Stimulated activated CD4-positive, alpha-beta T cell treated with anti-CD3 and anti-CD28 coated beads, Interleukin-4, amount 100 ng/mL, for 4 hours (primary cell): Measurements from ENCODE around the gene SELENON.
"Not testable (repeated sequence)": the region's sequence is repeated elsewhere in the genome, so short reads cannot be mapped to it uniquely, and the experiment has no call there.

Experiments
- DNase-seq, 2 experiments: peaks; one replicate each; pipeline ENCODE4 v3.0.0-alpha.2; 2020

SELENON gene

GRCh38 chr1:25832336-25833037 lies 32.5 kb downstream of the SELENON start:
- DNase-seq: no peak

GRCh38 chr1:25833158-25833557 lies 33.2 kb downstream of the SELENON start:
- DNase-seq: no peak

DNA sequence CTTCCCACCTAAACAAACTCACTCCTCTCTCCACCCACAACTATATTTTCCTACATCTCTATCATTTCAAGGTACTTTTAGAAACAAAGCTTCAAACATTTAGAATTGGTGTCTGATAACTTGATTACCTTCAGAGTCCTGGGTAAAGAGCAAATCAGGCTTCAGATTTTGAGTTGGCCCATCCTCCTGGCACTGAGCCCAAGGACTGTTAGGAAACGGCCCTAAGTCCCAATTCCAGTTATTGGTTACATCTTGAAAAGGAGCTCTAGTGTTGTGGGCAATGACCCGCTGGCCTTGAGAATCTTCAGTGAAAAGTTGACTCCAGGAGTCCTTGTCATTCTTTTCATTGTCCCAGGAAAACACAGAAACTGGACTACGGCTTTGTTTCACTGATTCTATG lies 34.9 kb downstream of the SELENON start:
- no peak for DNase-seq

GRCh38 chr1:25836695-25837094 lies 36.7 kb downstream of the SELENON start:
- no peak for DNase-seq

DNA sequence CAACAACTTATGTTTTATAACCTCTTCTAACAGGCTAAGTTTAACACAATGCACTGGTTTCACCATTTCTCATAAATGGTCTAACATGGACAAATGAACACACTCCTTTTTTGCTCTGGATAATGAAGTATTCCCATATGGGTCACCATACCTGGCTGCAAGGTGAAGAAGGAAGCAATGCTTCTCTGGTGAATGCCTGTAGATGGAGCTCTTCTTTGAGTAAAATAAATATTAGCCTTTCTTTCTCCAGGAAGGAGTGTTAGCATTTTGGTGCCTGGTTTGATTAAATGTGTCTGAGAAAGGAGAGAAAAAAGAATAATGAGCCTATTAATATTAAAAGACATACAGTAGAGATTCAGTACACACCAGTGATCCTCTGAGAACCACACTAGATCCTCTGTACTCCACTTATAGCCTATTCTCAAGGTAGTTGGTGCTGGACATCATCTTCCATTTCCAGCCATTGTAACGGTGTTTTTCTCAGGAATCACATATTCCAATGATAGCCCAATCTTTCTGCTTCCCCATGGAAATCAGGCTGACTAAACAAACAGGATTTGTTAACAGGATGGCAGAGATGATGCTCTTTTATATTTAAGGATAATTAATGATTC lies 37.4 kb downstream of the SELENON start:
- DNase-seq: no peak

DNA sequence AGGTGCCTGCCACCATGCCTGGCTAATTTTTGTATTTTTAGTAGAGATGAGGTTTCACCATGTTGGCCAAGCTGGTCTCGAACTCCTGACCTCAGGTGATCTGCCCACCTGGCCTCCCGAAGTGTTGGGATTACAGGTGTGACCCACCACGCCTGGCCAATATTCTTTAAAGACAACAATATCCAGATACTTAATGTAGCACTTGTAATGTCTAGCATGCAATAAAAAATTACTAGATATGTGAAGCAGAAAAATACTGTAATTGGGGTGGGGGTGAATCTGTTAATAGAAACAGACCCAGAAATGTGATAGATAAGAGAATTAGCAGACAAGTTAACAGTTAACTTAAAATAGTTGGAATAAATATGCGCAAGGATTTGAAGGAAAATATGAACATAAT lies 39.8 kb downstream of the SELENON start:
- not testable (repeated sequence) for DNase-seq

GRCh38 chr1:25843483-25843882 lies 43.5 kb downstream of the SELENON start:
- no peak for DNase-seq

DNA sequence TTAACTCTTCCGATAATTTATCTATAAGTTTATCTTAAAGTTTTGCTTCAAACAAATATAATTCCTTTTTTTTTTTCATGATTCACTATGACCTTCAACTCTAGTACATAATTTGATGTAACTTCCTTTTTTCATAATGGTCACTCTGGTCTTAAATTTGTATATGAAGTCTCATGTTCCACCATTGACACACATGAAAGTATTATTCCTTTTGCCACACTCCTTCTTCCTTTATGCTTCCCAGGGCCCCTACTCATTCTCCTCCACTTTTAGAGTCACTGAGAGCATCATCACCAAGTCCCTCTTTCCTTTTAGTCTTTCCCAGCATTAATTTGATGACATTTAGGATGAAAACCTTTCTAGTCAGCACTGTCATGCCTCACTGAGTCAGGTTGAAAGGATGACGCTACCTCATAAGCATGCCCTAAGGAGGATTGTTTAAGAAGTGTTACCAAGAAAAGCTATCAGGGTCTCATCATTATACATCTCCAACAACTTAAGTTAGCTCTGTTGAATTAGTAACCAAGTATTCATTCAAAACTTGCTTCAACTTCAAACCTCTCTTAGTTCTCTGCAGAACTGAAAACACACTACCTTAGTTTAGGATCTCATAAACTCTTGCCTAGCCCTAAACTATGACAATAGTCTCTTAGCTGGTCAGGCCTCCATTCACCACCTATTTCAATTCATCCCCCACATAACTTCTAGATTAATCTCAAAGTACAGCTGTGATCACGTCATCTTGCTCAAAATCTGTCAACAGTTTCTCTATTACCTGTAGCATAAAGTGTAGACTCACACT lies 44.7 kb downstream of the SELENON start:
- DNase-seq: no peak

- no peak for DNase-seq
These were observed 45.7 kb downstream of the SELENON start for GRCh38 chr1:25845664-25846063.

DNA sequence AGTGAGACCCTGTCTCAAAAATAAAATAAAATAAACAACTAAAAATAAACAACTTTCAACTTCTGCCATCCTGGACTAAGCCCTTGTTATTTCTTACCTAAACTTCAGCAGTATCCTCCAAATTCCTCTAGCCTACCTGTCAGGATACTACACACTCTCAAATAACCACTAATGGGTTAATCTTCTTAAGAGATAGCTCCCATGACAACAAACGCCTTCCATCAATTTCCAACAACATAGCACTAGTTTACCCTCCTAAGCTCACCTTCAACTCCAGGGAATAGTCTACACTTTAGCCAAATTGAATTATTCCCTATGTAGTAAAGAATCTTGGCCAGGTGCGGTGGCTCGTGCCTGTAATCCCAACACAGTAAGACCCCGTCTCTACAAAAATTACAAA lies 47.9 kb downstream of the SELENON start:
- no peak for DNase-seq

- no peak for DNase-seq
These were observed 48.5 kb downstream of the SELENON start for GRCh38 chr1:25848531-25848930.

- no peak for DNase-seq
These were observed 54.6 kb downstream of the SELENON start for GRCh38 chr1:25854554-25854953.

DNA sequence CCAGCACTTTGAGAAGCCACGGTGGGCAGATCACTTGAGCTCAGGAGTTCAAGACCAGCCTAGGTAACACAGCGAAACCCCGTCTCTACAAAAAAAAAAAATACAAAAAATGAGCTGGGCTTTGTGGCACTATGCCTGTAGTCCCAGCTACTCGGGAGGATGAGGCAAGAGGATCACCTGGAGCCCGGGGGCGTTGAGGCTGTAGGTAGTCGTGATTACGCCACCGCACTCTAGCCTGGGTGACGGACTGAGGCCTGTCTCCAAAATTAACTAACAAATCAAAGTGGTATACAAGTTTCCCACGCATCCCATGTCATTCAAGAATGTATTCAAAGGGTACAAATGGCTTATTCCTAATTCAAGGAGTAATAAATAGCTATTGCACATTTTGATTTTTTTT lies 56.9 kb downstream of the SELENON start:
- no peak for DNase-seq

DNA sequence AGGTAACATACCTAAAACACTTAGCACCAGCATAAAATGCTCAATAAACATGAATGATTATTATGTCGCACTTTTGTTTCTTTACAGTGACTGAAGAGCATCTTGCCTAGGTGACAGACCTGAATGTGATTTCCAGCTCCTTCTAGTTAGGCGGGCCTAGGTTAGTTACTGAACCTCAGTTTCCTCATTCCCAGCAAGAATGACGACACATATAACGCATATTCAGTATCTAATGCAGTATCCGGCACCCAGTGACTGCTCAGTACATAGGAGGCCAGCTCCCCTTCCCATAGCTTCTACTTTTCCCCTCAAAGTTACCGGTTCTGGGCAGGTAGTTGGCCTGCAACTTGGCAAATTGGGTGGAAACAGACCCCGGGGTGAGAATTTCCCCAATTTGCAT lies 58.5 kb downstream of the SELENON start:
- DNase-seq: no peak

DNA sequence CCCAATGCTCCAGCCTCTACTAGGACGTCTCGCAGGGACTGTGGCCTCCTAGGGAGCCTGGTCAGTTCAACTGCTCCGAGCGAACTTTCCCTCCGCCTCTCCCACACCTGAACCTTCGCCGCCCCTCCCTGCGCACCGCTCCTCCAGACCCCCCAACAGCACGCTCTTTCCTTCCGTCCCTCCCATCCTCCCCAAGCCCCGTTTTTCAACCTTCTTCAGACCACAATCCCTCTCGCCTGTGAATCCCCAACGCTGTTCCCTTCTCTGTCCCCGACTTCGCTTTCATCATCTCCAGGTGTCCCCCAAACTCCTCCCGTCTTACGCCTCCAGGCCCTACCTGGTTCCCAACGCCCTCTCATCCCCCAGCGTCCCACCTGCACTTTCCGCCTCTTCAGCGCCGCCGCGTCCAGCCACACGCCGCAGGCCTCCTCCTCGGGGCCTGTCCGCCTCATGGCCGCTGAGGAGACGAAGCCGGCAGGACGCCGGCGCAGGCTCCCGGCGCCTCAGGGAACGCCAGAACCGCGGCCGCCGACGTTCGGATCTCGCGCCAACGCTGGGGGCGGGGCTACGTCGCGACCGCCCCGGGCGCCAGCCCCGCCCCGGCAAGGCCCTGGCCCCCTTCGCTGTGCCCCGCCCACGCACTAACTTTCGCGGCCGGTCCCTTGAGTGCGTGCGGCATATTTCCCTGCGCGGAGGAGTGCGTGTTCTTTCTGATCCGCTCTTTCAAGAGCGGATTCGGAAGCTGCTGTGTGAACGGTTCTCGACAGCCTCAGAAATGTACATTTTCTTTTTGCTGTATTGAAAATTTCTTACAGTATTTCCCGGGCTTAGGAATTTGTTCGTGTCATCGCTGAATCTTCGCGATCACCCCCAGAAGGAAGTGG lies 59.2 kb downstream of the SELENON start, which contains the start of gene AUNIP:
TSS of gene AUNIP (minus strand) at position 552 of the 884 bp plus-strand sequence. CDS start at position 452, 100 bp downstream.
- peak; percentile 90 to 94 for DNase-seq

- DNase-seq: no peak
These were observed 61.6 kb downstream of the SELENON start for GRCh38 chr1:25861316-25862286.

DNA sequence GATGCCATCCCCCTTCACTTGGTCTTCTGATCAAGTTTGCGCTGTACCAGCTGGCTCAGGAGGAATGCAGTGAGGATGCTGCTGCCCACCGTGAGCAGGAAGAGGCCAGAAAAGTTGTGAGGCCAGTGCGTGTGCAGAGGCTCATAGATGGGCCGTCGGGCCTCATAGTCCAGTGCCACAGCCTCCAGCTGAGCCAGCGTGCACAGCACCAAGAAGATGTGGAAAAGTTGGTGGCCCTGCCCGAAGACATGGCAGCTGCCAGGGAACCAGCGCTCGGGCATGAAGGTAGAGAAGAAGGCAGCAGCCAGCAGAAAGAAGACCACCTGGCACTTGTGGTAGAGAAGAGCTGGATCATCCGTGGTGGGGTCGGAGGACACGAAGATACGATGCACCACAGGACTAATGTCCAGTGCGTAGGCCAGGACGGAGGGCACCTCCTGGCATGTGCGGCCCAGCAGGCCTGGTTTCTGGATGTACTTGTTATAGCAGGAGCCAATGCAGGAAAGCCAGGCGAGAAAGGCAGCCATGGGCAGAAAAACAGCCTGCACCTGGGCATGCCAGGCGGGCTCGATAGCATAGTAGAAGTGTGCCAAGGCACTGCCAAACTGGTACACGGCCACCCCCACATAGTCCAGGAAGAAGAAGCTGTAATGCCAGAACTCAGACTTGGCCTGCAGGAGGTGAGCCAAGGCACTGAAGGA lies 62.9 kb downstream of the SELENON start:
- DNase-seq: no peak

GRCh38 chr1:25863486-25864262 lies 63.7 kb downstream of the SELENON start:
- no peak for DNase-seq

DNA sequence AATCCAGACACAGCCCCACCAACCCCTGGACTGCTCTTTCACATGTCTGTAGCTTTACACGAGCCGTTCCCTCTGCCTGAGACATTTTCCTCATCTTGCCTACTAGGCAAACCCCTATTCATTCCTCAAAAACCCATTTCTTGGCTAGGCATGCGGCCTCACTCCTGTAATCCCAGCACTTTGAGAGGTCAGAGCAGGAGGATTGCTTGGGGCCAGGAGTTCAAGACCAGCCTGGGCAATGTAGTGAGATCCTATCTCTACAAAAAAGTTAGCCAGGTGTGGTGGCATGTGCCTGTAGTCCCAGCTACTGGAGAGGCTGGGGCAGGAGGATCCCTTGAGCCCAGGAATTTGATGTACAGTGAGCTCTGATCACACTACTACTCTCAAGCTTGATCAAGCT lies 64.4 kb downstream of the SELENON start:
- no peak for DNase-seq

DNA sequence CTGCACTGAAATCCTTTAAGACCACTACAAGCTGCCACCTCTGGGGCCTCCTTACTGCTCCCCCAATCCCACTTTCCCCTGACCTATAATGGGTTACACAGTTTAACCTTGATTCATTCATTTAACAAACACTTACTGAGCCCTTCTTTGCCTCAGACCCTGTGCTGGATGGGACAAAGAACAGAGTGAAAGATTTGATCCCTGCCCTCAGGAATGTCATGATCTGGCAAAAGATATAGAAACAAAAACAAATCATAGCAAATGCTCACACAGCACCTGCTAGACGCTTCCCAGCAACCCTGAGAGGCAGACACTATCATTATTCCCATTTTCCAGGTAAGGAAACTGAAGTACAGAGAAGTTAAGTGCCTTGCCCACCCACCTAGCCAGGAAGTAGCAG lies 66.3 kb downstream of the SELENON start:
- no peak for DNase-seq
